HG02884 (cell line): Measurements from ENCODE around the gene RPL32.

ENCODE experiments used
- ATAC-seq: cut with Tn5 transposase; IDR thresholded peaks from one replicate; pipeline ENCODE4 v1.9.1; 2021; ENCODE audit warnings: mild to moderate bottlenecking, moderate library complexity; ENCODE audit not compliant: unreplicated experiment

Gene RPL32

DNA sequence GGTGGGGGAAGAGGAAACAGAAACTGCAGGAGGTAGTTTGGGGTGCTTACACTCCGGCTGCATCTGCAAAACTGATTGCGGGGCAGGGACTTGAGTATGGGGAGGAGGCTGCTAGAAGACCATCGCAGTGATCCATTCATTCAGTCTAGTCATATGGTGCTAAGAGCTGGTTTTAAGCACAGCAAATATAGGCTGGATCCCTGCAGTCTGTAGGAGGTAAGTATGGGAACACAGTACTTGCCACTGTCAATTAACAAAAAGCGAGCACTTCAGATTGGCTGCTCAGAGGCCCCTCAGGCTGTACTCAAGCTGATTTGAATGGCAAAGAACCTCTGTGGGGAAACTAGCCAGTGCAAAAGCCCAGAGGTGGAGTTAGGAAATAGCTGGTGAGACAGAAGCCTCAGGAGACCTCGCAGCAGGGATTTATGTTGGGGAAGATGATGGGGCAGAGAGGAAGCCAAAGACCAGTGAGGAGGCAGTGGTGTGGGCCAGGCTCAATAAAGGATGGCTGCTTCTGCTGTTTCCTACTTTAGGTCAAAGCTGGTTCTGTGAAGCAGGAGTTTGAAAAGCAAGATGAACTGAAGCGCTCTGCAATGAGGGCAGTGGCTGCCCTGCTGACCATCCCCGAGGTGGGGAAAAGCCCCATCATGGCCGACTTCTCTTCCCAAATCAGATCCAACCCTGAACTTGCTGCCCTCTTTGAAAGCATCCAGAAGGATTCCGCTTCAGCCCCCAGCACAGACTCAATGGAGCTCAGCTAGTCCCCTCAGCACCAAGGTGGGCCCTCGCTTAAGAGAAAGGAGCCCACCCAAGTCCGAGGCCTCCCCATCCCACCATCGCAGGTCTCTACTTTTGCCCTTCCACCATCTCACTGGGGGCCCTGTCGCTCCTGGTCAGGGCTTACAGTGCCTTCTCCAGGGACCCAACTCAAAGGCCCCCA lies 7.9 kb downstream of the RPL32 start:
- no peak for ATAC-seq

DNA sequence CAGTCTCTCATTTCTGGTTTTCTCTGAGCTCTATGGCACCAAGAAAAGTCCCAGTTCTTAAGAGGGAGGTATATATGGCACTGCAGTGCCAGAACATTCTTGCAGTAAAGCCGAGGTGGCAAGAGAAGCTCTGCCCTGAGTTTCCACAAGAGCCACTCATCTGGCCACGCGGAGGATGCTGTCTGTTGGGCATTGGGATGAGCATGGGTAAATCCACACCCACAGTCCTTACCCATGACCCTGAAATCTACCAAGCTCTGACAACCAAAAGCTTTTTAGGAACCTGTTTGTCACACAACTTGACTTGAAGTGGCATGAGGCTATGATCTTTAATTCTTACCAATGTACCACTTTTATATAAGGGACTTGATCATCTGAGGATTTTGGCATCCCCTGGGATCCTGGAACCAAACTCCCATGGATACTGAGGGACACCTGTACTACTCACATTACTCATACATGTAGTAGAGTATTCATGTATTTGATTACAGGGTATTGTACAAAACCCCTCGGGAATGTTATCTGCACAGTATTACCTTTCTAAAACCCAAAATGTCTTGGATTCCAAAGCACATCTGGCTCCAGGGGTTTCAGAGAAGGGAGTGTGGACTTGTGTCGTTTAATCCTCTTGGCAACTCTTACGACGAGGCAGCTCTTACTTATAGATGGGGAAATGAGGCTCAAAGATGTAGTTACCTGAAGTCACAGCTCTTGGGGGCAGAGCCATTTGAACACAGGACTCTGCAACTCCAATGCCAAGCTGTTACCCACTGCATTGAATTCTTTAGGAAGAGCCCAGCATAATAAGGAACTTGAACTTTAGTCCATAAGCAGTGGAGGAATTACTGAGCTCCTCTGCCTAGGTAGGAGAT lies 8.8 kb downstream of the RPL32 start:
- ATAC-seq: no peak

DNA sequence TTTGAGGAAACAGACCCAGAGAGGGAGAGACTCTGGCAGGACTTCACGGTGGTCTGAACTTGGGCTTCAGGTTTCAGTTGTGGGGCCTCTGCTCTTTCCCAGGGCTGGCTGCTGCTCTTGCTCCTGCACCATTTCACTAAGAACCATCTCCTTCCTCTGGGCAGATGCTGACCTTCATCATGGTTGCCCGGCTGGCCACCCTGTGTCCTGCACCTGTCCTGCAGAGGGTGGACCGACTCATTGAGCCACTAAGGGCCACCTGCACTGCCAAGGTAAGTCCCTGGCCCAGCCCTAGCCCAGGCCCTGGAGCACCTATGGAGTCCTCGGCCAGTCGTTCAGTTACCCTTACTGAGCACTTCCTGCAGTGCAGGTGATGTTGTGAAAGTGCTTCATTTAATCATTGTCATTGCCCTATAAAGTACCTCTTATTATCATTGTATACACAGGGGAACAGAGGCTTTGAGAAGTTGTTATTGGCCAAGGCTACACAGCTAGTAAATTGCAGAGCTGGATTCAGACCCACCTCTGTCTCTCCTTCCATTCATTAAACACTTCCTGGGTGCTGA lies 10.0 kb downstream of the RPL32 start:
- no peak for ATAC-seq

DNA sequence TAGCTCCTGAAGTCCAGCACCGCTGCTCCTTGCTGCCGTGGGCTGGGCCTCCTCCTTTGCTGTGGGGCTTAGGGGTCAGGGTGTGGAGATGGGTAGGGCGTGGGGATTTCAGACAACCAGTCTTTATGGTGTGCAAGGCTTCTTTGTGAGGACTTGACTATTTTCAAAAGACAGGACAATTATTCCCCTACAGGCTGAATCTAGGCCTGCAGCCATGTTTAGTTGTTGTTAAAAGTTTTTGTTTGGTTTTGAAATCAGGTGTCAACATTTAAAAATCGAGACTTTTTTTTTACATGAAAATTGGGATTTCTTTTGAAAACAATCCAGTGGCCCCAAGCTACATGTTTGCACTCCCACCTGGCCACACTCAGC lies 10.6 kb downstream of the RPL32 start:
- no peak for ATAC-seq

DNA sequence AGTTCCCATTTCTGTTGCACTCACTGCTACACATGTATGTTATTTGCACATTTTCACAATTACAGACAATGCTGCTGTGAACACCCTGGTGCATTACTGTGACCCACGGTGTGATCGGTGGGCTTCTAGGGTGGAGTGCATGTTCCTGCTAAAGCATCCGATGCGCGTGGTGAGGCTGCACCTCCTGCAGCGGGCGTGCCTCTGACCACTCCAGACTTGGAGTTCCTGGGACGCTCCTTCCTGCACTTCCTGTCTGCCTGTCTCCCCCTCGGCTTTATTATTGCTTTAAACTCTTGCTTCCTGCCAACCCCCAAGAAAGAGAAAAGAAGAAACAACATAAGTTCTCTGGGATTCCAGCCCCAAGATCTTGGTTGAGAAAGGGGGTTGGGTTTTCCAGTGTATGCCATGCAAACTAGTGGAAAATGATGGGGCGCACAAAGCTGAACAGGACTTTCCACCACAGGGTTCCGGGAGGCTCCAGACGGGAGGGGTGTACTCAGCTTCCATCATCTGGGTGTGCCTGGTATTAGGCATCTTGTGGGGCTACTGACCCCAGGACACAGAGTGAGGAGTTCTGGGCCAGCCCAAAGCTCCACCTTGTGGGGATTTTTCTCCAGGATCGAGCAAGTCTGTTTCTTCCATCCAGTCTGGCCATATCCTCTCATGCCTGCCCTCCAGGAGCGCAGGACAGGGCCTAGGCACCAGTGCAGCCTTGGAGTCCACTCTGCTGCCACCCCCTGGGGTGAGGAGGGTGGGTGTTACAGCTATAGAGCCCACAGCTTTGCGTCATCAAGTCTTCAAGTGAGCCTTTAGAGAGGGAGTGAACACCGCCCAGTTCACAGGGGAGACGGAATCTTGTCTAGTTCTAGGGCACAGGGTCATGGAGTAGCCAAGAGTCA lies 11.2 kb downstream of the RPL32 start:
- ATAC-seq: no peak

DNA sequence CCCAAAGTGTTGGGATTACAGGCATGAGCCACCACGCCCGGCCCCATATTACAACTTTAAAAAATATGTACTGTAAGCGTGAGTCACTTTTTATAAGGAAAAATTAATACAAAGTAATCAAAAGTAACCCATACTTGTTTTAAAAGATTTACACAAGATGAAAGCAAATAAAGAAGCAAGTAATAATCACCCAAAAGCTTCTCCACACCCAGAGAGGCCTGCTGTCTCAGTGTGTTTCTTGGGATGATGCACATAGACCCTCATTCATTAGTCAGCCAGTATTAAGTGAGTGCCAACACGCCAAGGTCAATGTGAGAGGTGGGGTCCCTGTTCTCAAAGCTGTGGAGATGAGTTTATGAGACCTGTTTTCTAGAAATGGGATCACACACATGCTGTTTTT lies 12.0 kb downstream of the RPL32 start:
- ATAC-seq: no peak

DNA sequence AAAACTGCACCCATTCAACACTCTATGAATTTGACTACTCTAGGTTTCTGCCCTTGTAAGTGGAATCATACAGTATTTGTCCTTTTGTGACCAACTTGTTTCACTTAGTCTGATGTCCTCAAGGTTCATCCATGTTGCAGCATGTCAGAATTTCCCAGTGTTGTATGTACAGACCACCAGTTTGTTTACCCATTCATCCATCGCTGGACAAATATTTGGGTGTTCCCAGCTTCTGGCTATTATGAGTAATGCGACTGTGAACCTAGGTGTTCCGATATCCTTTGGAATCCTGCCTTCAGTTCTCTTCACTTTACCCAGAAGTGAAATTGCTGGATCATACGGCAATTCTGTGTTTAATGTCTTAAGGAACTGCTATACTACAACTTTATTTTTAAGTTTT lies 12.6 kb downstream of the RPL32 start:
- no peak for ATAC-seq

DNA sequence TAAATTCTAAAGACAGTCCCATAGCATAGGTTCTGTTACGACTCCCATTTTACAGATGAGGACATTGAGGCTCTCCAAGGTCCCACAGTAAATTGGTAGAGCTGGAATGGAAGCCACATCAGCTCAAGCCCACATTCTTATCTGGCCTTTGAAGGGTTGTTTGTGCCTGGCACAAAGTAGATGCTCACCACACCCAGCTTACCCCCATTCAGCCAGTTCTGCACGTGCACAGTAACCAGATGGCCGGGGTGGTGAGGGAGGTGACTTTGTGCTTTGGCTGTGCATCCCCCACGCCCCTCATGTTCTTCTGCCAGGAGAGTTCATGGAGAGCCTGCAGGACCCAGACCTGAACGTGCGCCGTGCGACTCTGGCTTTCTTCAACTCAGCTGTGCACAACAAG lies 16.2 kb downstream of the RPL32 start:
- no peak for ATAC-seq

DNA sequence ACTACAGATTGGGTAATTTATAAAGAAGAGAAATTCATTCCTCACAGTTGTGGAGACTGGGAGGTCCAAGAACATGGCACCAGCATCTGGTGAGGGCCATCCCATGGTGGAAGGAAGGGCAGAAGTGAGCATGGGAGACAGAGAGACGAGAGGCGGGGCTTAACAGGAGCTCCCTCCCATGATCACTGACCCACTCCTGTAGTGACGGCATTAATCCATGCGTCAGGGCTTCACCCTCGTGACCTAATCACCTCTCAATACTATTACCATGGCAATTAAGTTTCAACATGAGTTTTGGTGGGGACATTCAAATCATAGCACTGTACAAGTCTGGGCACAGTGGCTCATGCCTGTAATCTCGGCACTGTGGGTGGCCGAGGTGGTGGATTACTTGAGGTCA lies 17.1 kb downstream of the RPL32 start:
- no peak for ATAC-seq

DNA sequence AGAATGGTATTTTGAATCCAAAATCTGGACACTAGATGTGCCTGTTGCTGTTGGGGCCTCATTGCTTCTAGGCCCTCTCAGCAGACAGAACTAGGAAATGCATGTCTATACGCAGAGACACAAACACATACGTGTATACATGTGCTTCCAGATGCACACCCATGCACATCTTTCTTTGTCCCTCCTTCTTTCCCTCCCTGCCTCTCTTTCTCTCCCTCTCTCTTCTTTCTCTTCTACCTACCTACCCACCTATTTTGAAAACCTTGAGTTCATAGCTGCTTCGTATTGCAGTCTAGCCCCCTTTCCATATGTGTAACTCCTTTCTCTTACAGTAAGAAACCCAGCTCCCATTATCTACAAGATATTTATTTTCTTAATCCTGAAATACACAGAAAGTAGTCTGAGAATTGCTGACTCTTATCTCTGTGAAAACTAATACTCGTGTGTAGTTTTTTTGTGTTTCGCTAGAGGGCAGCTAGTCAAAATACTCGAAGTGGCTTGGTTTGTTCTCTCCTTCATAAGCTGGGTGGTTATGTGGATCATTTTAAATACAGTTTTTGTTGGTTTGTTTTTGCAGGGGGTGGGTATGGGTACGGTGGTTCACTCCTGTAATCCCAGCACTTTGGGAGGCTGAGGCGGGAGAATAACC lies 18.5 kb downstream of the RPL32 start:
- ATAC-seq: no peak

DNA sequence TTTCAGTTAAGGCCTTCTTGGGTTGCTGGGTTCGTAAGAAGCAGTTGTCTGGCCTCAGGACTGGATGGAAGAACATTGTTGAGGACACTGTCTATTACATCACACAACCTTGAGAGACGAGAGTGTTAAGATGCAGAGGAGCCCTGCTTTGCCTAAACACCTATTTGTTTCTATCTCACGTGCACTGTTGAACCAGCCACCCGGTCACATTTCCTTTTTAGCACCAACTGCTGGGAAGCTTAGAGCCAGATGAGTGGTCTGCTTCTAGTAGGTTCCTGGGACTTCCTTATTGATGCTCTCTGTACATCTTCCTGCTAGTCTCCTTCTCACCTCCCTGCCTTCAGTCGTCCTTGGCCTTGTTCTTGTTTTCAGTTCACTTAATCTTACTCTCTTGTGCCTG lies 22.6 kb downstream of the RPL32 start:
- no peak for ATAC-seq

DNA sequence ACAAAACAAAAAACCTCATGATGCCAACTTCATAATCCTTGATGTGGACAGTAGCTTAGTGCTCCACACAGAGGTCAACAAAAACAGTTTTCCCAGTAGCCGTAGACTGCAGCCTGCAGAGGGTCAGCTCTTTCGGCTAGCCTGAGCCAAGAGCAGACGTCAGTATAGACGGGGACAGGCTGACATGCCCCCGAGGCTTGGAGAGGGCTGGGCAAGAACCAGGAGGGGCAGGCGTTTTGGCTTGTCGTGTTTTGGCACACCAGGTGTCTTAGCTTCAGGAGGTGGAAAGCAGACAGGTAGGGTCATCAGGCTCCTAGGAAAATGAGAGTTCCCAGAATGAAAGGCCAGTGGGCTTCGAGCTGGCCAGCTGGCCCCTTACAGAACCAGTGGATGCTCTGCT lies 23.1 kb downstream of the RPL32 start:
- ATAC-seq: no peak

DNA sequence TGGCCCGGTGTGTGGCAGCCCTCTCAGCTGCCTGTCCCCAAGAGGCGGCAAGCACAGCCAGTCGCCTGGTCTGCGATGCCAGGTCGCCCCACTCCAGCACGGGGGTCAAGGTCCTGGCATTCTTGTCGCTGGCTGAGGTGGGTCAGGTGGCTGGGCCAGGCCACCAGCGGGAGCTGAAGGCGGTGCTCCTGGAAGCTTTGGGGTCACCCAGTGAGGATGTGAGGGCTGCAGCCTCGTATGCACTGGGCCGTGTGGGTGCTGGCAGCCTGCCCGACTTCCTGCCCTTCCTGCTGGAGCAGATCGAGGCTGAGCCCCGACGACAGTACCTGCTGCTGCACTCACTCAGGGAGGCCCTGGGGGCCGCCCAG lies 24.0 kb downstream of the RPL32 start:
- no peak for ATAC-seq

DNA sequence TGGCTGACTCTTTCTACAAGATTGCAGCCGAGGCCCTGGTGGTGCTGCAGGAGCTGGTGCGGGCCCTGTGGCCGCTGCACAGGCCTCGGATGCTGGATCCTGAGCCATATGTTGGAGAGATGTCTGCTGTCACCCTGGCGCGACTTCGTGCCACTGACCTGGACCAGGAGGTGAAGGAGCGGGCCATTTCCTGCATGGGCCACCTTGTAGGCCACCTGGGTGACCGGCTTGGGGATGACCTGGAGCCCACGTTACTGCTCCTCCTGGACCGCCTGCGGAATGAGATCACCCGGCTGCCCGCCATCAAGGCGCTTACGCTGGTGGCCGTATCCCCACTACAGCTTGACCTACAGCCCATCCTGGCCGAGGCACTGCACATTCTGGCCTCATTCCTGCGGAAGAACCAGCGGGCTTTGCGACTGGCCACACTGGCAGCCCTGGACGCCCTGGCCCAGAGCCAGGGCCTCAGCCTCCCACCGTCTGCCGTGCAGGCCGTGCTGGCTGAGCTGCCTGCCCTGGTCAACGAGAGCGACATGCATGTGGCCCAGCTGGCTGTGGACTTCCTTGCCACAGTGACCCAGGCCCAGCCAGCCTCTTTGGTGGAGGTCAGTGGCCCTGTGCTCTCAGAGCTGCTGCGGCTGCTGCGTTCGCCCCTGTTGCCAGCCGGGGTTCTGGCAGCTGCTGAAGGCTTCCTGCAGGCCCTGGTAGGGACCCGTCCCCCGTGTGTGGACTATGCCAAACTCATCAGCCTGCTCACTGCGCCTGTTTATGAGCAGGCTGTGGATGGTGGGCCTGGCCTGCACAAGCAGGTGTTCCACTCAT lies 24.6 kb downstream of the RPL32 start:
- no peak for ATAC-seq

DNA sequence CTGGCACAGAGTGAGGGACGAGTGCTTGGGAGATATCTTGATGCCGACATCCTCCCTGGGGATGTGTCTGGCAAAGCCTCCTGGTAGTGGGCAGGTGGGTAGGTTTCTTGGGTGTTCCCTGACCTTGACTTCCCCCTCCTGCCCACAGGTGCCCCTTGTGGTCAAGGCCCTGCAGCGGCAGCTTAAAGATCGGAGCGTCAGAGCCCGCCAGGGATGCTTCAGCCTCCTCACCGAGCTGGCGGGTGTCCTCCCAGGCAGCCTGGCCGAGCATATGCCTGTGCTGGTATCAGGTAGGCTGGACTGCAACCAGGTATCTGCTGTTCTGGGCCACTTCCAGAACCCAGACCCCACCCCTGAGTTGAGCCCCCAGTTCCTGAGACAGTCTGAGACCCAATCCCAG lies 25.6 kb downstream of the RPL32 start:
- no peak for ATAC-seq

DNA sequence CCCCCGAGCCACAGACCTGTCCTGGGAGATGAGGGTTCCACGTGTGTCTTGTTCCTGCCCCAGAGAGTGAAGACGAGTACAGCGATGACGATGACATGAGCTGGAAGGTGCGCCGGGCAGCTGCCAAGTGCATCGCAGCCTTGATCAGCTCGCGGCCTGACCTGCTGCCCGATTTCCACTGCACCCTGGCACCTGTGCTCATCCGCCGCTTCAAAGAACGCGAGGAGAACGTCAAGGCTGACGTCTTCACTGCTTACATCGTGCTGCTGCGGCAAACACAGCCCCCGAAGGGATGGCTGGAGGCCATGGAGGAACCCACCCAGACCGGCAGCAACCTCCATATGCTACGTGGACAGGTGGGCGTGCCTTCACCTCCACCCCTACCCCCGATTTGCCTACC lies 26.3 kb downstream of the RPL32 start:
- no peak for ATAC-seq

DNA sequence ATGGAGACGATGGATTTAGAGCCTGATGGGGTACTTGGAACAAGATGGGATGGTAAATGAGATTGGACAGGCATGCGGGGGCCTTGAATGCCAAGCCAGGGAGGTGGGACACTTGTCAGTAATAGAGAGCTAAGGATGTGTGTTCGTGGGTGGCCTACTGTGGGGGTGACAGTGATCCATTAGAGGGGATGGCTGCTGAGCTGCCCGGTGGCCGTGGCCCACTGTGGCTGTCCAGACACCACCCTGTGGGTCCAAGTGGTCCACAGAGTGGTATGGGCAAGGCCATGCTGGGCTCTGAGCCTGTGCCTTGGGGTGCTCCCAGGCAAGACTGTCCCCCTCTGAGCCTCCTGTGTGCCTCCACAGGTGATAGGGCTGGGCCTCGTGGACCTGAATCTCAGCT lies 27.4 kb downstream of the RPL32 start:
- no peak for ATAC-seq

DNA sequence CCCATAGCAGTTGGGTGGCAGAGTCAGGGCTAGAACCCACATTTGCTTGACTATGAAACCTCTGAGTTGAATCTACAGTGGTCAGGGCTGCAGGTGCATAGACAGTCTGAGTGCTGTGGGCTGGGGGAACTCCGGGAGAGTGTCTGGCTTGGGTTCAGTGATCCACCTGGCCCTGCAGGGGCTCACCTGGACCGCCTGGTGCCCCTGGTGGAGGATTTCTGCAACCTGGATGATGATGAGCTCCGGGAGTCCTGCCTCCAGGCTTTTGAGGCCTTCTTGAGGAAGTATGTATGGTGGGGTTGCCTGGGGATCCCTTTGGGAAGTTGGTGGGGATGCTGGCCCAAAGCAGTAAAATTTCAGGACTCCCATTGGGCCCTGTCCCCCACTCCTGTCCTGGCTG lies 28.6 kb downstream of the RPL32 start:
- ATAC-seq: no peak

DNA sequence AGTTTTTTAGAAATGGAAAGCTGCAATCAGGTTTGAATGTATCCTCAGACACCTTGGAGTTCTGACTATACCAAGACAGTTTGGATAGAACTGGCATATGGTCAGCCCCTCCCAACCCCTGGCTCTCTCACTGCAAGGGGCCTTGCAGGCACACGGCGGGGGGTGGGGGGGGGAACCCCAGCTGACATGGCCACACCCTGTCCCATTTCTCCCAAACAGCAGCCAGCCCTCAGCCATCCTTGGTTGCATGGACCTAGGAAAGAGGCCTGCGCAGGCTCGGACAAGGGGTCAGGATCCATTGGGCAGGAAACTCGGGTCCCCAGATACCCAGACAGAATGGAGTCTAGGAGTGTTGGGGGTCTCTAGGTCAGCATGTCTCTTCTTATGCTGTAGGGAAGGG lies 30.4 kb downstream of the RPL32 start:
- no peak for ATAC-seq
